Measurements from ENCODE around the gene GSG1L. TPM values are rescaled to one million over a fixed set of nuclear protein-coding genes. Genes with fewer than 3 reads are reported as not detected.

GSG1L gene
- polyA plus RNA-seq, 3 donors: 0.75 to 0.96 (median 0.77) TPM

DNA sequence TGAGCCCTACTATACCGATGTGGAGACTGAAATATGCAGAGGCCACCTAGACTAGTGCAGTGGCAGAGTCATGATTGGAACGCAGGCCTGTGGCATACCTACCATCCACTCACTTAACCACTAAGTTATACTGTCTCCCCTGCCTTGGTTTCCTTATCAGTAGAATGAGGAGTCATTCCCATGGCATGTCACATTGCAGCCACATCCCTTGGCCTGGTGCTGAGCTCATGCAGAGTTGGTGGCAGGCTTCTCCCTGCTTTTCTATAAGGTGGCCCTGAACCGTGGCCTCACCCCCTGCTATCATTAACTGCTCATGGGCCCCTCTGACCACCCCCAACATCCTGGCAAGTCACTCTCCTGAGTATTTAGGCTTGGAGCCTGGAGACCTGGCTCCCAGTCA lies 301.1 kb downstream of the GSG1L start:
- no peak for DNase-seq (ENCODE audit: extremely low read depth in 1 of 11, low read depth in 9 of 11, low spot score in 4 of 11)

DNA sequence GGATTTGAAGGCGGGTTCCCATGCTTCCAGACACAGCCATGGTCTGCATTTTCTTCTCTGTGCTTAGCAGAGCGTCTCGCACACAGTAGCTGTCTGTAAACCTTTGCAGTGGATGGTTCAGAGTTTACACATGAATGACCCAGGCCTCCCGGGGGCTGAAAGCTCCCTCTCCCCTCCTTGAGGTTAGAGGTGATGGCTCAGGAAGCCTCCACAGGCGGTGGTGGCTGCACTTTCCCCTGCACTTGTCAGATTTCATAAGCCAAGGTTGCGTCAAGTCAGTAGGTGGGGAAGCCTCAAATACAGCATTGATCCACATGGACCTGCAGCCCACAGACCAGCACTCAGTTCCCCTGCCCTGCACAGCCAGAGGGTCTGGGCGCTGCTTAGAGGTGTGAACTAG lies 301.7 kb downstream of the GSG1L start:
- no peak for DNase-seq (ENCODE audit: extremely low read depth in 1 of 11, low read depth in 9 of 11, low spot score in 4 of 11)

DNA sequence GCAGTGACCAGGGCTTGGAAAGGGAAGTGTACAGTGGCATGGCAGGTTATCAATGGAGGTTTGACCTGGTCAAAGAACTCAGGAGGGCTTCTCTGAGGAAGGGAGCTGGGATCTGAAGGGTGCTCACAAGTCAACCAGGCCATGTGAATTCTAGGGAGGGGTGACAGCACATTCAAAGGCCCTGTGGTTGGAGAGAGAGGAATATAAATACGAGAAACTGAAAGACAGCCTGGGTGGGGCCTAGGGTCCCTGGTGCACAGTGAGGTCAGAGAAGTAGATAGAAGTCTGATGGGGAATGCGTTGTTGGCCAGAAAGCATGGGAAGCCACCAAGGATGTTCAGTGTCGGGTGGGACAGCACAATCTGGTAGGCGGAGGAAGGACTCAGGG lies 302.7 kb downstream of the GSG1L start:
- DNase-seq (ENCODE audit: extremely low read depth in 1 of 11, low read depth in 9 of 11, low spot score in 4 of 11): no peak

DNA sequence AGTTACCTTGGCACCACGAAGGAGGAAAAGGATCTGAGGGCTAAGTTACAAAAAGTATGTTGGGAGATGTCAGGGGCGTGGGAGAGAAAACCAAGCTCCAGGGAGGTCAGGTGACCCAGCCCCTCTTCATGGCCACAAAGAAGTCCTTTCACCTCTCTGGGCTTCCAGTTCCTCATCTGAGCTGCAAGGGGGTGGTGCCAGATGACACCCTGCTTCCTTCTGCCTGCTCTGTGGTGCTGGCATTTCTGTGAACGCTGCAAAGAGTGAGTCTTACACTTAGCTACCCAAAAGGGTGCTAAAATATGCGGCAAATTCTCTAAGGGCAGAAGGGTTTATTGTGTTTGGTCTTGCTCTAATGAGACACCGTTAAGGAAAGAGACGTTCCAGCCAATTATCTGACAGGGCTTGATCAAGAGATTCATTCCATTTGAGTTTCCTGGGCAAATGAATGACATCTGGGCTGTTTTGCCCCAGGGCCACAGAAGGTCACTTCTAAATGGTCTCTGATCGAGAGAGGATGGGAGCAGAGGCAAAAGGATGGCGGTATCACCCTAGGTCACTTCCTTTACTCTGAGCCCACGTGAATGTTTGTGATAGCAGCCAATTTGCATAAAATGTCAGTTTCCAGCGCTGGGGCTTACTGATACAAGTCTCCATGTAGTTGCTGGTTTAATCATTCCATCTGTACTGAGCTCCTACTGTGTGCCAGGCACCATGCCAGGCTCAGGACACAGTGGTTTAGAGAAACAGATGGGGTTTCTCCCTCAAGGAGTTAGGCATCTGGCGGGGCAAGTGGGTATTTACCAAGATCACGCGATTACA lies 303.3 kb downstream of the GSG1L start:
- no peak for DNase-seq (ENCODE audit: extremely low read depth in 1 of 11, low read depth in 9 of 11, low spot score in 4 of 11)

DNA sequence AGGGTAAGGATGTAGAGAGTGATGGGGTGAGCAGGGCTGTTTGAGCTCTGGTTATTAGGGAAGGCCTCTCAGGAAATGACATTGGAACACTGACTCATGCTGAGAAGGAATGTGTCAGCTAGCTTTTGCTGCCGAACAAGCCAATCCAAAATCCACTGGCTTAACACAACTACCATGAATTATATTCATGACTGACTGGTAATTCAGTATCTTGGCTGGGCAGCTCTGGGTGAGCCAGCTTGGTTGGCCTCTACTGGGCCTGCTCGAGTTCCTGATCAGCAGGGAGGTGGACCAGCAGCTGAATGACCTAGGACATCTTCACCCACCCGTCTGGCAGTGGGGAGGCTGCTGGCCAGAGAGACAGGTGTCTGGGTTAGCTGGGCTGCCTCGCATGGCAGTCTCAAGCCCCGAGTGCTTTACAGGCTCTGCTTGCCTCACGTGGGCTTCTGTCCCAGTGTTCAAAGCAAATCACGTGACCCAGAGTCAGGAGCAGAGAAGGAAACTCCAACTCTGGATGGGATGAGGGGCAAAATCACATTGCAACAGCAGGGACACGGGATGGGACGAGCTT lies 304.1 kb downstream of the GSG1L start:
- DNase-seq (ENCODE audit: extremely low read depth in 1 of 11, low read depth in 9 of 11, low spot score in 4 of 11): no peak

DNA sequence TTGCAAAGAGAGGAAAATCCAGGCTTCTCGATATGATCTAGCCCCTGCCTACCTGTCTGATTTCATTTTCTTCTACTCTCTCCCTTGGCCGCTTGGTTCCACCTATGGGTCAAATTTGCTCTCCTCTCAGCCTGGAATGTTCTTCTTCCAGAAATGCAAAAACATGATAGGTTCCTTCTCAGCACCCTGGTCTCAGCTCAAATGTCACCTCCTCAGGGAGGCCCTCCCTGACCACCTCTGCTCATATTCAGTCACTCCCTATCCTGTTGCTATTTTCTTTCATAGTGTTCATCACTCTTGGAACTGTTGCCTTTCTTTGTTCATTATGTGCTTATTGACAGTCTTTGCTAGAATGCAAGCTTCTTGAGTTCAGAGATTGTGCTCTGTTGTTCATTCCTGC lies 305.0 kb downstream of the GSG1L start:
- DNase-seq (ENCODE audit: extremely low read depth in 1 of 11, low read depth in 9 of 11, low spot score in 4 of 11): no peak

DNA sequence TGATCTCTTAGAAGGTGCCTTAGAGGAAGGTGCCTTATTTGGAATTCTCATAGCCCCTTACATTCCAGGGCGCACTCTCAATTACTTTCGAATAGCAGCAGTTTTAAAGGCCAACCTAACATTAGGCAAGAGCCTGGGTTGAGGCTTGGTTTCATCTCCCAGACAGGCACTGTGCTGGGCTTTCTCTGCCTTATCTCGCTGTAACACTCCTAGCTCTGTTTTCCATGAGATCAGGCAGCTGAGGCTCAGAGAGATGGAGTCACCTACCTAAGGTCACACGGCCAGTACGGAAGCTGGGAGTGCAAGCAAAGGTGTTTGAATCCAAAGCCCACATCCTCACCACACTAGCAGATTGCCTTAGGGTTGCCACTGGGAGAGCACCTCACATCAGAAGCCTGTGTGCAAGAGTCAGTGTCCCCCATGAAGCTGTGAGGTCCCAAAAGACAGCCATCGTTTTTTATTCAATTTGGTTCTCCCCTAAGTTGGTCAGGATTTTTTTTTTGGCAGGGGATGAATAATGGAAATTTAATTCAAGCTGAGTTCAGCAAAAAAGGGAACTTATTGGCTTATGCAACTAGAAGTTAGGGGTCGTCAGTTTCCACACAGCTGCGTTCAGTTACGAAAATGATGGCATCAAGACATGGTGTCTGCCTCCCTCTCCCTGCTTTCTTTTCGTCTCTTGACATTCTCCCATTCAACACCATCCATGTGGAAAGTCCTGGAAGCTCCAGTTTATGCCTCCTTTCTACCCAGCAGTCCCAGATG lies 307.1 kb downstream of the GSG1L start:
- no peak for DNase-seq (ENCODE audit: extremely low read depth in 1 of 11, low read depth in 9 of 11, low spot score in 4 of 11)

DNA sequence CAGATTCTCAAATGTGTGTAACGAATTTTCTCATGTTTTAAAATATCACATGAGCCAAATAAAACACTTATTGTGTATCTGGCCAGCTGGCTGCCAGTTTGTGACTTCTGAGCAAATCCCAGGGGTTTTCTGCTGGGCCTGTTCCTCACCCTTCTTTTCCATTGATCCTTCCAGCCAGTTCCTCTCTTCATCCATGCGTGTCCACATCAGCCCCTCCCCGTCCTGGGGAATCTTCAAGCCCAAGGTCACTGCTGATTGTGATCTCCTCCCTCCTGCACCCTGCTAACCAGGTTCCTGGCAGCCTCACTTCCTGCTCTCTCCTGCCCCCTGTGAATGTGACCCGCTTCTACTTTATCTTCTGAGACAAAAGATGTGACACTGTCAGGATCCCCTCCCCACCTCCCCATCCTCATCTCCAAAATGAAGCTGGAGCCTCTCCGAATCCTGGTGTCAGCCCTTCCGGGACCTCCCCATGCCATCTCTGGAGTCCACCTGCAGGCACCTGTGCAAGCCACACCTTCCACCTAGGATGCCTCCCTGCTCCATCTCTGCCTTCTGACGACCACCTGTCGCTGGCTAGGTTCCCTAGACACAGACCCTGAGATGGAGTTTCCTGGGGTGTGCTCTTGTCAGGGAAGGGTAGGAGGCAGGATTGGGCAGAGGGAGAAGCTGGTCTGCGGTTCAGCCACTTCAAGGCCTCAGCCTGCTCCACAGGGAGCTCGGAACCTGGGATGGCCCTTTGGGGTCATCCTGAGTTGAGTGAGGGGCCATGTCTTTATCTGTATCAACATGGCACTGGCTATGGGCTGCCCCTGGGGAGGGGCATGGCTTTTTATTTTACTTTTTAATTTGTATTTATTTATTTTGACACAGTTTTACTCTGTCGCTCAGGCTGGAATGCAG lies 308.5 kb downstream of the GSG1L start:
- no peak for DNase-seq (ENCODE audit: extremely low read depth in 1 of 11, low read depth in 9 of 11, low spot score in 4 of 11)

DNA sequence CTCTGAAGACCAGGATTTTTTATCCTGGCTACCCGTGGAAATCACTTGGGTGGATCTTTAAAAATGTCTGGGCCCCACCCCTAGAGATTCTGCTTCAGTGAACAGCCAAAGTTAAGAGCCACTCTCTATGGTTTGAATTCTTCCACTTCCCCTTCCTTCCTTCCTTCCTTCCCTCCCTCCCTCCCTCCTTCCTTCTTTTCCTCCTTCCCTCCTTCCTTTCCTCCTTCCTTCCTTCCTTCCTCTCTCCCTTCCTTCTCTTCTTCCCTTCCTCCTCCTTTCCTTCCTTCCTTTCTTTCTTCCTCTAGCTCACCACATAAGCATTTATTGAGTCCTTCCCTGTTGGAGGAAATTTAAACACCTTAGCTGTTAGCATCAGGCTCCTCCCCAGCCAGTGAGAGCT lies 310.0 kb downstream of the GSG1L start:
- DNase-seq (ENCODE audit: extremely low read depth in 1 of 11, low read depth in 9 of 11, low spot score in 4 of 11): no peak

DNA sequence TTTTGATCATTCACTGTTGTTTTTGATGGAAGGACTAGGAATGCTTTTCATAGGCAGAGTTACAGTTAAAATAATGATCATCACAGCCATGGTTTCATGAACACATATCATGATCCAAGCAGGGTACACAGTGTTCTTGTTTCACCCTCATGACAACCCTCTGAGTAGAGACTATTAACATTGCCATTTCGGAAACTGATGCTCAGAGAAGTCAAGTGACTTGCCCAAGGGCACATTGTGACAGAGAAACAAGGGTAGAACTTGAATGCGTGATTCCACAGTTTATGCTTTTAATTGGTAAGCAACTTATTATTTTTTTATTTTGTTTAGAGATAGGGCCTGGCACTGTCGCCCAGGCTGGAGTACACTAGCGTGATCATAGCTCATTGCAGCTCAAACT lies 311.3 kb downstream of the GSG1L start:
- no peak for DNase-seq (ENCODE audit: extremely low read depth in 1 of 11, low read depth in 9 of 11, low spot score in 4 of 11)

DNA sequence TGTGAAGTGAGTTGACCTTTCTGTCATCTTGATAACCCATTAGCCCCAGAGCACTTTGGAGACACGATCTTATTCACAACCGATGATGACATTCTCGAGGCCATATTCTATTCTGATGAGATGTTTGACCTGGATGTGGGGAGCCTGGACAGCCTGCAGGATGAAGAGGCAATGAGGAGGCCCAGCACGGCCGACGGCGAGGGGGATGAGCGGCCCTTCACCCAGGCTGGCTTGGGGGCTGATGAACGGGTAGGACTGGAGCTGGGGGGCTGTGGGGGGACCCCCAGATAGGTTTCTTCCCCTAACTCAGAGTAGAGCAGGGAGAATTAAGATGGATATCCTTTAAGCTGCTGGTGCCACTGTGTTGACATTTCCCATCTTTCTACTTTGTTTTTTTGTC lies 311.8 kb downstream of the GSG1L start:
- no peak for DNase-seq (ENCODE audit: extremely low read depth in 1 of 11, low read depth in 9 of 11, low spot score in 4 of 11)

DNA sequence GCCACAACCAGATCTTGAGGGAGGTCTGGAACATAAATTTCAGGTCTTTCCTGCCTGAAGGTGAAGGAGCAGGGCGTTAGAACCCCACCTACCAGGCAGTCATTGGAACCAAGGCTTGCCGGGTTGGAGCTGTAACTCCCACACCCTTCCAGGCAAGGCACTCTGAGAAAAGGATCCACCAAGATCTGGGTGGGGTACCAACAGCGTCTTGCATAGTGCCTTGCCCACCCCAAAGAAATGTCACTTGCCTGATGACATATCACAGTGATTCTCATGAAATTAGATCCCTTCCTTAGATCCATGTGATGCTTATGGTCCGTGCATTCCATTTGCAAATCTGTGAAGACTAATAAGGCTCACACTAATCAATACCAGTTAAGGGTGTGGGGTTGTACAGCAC lies 312.3 kb downstream of the GSG1L start:
- no peak for DNase-seq (ENCODE audit: extremely low read depth in 1 of 11, low read depth in 9 of 11, low spot score in 4 of 11)

DNA sequence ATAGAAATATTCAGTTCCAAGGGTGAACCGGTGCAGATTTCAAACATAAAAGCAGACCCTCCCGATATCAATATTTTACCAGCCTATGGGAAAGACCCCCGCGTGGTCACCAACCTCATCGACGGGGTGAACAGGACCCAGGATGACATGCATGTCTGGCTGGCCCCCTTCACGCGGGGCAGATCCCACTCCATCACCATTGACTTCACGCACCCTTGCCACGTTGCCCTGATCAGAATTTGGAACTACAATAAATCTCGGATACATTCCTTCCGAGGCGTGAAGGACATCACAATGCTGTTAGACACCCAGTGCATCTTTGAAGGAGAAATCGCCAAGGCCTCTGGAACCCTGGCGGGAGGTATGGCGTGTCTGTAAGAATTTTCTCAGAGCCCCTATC lies 313.6 kb downstream of the GSG1L start:
- DNase-seq (ENCODE audit: extremely low read depth in 1 of 11, low read depth in 9 of 11, low spot score in 4 of 11): no peak

DNA sequence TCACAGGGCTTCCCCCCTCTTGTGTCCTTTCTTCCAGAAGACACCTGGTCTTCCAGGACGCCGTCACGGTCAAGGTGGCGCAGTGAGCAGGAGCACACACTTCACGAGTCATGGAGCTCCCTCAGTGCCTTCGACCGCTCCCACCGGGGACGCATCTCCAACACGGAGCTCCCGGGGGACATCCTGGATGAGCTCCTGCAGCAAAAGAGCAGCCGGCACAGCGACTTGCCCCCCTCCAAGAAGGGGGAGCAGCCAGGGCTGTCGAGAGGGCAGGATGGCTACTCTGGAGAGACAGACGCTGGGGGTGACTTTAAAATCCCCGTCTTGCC lies 314.0 kb downstream of the GSG1L start:
- no peak for DNase-seq (ENCODE audit: extremely low read depth in 1 of 11, low read depth in 9 of 11, low spot score in 4 of 11)

DNA sequence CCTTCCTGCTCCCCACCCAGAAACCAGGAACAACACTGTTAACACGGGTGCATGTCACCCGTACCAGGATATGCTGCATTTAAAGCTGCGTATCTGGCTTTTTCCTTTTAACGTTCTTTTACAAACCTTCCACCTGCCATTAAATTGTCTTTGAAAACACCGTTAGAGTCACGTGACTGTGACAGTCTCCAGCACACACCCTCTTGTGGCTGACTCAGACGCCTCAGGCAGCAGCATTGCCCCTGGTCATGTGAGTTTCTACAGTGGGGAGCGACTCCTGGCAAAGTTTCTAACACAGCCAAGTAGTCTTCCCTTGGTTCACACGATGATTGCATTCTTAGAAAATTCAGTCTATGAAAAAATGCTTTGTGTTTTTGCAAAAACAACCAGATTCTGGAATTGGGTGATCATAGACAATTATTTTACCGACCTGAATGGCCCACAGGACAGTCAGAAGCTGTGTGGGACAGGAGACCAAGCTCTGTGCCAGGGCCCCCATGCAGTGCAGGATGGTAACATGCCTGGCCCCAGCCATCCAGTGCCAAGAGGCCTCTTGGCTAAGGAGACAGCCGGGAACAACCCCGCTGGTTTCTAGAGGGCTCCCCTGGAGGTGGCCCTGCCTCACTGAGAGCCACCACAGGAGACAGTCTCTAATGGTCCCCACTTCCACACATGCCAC lies 314.5 kb downstream of the GSG1L start:
- peak in 2 of 11 donors; percentile 24 to 28 for DNase-seq (ENCODE audit: extremely low read depth in 1 of 11, low read depth in 9 of 11, low spot score in 4 of 11)

DNA sequence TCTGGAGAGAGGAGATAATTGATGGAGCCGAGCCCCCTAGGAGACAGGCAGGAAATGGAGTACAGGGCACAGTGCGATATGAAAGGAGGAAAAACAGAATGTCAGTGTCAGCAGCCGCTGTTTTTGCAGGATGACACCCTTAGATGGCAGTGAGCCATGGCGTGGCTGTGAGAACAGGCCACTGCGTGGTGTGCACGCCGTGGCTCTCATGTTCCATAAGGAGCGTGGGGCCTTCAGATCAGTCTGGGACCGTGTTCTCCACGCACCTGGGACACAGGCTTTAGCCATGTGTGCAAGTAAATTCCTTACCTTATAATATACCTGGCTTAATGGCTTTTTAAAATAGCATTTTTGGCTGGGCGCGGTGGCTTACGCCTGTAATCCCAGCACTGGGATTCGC lies 315.6 kb downstream of the GSG1L start:
- DNase-seq (ENCODE audit: extremely low read depth in 1 of 11, low read depth in 9 of 11, low spot score in 4 of 11): no peak

DNA sequence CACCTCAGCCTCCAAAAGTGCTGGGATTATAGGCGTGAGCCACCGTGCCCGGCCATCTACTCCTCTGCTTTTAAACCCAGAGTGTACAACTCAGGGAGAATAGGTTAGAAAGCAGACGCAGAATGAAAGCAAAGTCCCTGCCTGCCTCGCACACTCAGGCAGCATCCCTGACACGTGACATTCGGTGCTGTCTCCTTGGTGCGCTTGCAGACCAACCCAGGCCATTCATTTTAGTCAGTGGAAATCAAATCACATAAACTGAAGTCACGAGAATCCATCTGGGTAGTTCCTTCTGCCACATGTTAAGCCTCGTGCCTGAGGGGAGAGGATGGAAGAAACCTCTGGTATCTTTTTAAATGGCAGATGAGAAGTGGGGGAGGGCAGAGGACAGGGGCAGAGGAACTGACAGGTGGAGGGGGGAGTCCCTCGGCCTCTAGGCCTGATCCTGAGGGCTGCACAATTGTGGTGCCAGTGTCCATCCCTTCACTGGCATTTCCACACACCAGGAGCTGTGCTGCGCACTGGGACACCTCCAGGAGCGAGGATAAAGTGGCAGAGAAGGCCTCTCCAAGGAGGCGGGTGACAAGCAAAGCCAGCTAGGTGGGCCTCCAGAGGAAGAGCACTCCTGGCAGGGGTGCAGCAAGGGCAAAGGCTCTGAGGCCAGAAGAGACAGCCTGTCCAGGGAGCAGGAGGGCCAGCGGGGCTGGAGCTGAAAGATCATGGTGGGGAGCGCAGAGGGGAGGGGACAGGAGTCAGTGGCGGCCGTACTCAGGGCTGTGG lies 317.2 kb downstream of the GSG1L start:
- DNase-seq (ENCODE audit: extremely low read depth in 1 of 11, low read depth in 9 of 11, low spot score in 4 of 11): no peak

DNA sequence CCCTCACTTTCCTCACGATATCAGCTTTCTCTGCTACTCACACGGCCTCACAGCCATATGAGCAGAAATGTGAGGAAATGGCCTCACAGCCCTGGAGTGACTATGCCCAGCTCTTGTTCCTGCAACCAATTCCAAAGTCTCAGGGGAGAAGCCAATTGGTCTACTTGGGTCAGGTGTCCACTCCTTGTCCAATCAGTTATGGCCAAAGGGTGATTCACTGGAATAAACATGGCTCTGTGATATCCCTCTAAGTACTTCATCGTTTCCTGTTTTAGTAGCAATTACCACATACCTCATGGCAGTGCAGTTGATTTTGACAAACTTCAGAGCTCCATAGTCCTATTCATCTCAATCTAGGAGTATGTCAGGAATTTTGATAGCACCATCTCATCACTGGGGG lies 318.2 kb downstream of the GSG1L start:
- DNase-seq (ENCODE audit: extremely low read depth in 1 of 11, low read depth in 9 of 11, low spot score in 4 of 11): no peak

All from renal cortex interstitium (tissue), 11 donors.